Ovary (tissue), 3 donors: ENCODE measurements around the gene GRID1.

Source experiments
- CTCF ChIP-seq, 3 donors: fragments of 450-650 bp in 2 of 3; fragments of 200-600 bp in 1 of 3; IDR thresholded peaks; one replicate each; pipeline versions ENCODE4 v1.5.1 to v1.8.0; 2016 to 2022; ENCODE audit warnings: antibody characterized with exemption in 3 of 3, mild to moderate bottlenecking in 1 of 3
- POLR2A ChIP-seq: fragments of 450-650 bp; IDR thresholded peaks from one replicate; pipeline ENCODE4 v1.6.1; 2017; ENCODE audit warnings: antibody characterized with exemption, mild to moderate bottlenecking, moderate library complexity
- donor health status: DM: no; HTN: no; CAD: no.

GRCh38 chr10:86023336-86023735 is 343.3 kb downstream of the GRID1 start:
- TF ChIP-seq CTCF (IDR thresholded peaks at IDR 0.05) (no peak), POLR2A (no peak)
